GM21717 (cell line): ENCODE data around the gene CABP5.
"Not testable (repeated sequence)": the region's sequence is repeated elsewhere in the genome, so short reads cannot be mapped to it uniquely, and the experiment has no call there.

Experiments used
- ATAC-seq: cut with Tn5 transposase; IDR thresholded peaks from one replicate; pipeline ENCODE4 v1.9.1; 2021; ENCODE audit warnings: mild to moderate bottlenecking, moderate library complexity; ENCODE audit not compliant: unreplicated experiment

The CABP5 gene

DNA sequence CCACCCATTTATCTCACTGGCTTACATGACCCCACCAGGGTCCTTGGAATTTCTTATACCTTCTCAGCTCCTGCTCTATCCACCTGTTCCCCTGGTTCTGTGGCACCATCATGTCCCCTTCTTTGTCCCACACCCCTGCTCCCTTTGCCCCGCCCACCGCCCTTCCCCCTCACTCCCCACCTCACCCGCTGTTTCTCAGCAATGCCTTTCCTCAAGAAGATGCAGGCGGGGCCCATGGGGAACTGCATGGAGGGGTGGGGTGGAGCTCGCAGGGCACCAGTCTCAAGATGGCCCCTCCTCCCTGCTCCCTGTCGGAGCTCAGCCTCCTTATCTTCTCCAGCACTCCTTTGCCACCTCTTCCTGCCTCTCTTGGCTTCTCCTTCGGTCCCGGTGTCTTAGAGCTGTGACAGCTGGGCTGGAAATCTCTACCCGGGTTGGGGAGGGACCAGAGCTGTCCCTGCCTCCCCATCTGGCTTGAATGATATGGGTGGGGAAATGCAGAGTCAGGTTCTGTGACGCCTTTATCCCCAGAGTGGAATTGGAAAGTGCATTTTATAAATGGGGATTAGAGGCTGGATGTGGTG, at the start of gene CABP5:
CABP5 (minus strand) TSS at position 405 of the 584 bp plus-strand sequence; CDS start at position 248, 157 bp downstream.
- no peak for ATAC-seq

GRCh38 chr19:48091111-48091718, 47.3 kb upstream of the CABP5 start:
- not testable (repeated sequence) for ATAC-seq

- no peak for ATAC-seq
Observed at GRCh38 chr19:48090281-48090802, 46.5 kb upstream of the CABP5 start.

DNA sequence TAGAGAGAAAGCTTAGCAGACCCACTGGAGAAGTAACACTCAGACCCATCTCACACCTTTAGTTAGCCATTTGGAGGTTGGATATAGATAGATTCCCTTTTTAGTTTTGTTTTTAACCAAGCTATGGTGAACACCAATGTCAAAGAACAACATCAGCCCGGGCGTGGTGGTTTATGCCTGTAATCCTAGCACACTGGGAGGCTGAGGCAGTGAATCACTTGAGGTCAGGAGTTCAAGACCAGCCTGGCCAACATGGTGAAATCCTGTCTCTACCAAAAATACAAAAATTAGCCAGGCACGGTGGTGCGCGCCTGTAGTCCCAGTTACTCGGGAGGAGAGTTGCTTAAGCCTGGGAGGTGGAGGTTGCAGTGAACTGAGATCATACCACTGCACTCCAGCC, 45.1 kb upstream of the CABP5 start:
- not testable (repeated sequence) for ATAC-seq

DNA sequence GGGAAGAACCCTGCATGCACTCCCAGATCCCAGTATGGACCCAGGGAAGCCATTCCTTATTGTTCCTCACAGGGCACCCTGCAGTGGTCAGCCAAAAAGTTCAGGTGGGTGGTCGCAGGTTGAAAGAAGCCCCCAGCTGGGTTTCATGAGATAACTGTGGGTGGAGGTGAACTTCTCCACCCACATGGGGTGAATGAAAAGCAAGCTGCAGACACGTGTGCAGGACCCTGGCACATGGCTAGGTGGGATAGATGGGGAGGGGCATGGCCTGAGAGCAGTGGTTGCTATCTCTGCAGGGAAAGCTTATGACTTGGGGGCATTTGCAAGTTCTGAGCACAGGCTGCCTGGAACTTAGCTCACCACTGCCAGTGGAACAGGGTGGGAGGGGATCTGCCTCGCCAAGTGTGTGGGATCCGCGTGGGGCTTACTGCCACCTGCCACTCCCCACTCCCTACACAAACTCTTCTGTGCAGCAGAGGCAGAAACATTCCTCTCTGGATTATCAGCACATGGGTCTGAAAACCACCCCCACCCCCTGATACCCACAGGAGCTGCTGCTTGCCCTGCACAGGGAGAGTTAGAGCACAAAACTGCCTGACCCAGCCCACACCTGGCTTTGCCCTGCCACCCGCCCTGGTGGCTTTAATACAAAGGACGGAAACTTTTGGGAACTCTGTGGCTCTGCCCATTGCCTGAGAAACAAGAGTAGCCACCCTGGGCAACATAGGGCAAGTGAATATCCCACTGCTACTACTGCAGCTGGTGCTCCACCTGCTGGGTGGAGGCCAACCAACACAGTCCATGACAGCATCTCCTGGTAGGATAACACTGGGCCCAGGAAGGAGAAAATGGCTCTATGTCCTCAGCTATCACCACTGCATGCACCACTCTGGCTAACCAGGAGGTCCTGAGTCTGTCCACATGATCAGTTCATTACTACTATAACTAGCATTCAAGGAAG, 42.3 kb upstream of the CABP5 start:
- no peak for ATAC-seq

DNA sequence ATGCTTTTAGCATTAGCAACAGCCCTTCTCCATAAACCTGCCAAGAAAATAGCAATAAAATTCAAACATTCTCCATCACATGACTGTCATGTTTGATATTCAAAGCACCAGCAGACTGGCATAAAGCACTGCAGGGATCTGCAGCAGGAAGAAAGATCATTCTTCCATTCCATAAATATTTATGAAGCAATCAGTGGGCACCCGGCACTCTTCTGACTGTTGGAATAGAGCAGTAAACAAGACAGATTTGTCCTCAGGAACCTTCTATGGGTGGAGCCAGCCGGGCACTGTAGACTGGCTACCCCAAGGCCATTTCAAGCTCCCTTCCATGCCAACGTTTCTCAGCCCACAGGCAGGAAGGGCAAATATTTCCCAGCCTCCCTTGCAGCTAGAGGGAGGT, 41.2 kb upstream of the CABP5 start:
- ATAC-seq, result no peak

GRCh38 chr19:48081106-48081505, 37.2 kb upstream of the CABP5 start:
- no peak for ATAC-seq

- ATAC-seq, result not testable (repeated sequence)
Observed at GRCh38 chr19:48070177-48070769, 26.4 kb upstream of the CABP5 start.

- no peak for ATAC-seq
Observed at GRCh38 chr19:48069435-48069834, 25.6 kb upstream of the CABP5 start.

DNA sequence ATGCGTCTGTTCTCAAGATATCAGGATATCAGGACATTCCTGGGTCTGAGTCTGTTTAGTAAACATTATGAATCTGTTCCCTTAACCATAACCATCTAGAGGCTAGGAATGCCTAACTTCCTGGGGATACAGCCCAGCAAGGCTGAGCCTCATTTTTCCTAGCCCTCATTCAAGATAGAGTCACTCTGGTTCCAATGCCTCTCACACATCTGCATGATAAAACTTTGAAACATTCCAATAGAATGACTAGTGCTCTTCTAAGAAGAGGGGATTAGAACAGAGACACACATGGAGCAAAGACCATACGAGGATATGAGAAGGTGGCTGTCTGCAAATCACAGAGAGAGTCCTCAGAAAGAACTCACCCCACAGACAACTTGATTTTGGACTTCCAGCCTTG, 20.6 kb upstream of the CABP5 start:
- no peak for ATAC-seq

- no peak for ATAC-seq
Observed at GRCh38 chr19:48061401-48062344, 17.8 kb upstream of the CABP5 start.

GRCh38 chr19:48060381-48060780, 16.5 kb upstream of the CABP5 start:
- no peak for ATAC-seq

DNA sequence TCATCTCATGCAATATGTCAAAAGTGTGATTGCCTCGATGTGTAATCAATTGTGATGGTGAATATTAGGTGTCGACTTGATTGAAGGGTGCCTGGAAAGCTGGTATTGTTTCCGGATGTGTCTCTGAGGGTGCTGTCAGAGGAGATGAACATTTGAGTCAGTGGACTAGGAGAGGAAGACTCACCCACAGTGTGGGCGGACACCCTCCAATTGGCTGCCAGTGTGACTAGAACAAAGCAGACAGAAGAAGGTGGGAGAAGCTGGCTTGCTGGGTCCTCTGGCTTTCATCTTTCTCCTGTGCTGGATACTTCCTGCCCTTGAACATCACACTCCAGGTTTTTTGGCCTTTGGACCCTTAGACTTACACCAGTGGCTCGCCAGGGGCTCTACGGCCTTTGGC, 15.5 kb upstream of the CABP5 start:
- no peak for ATAC-seq

DNA sequence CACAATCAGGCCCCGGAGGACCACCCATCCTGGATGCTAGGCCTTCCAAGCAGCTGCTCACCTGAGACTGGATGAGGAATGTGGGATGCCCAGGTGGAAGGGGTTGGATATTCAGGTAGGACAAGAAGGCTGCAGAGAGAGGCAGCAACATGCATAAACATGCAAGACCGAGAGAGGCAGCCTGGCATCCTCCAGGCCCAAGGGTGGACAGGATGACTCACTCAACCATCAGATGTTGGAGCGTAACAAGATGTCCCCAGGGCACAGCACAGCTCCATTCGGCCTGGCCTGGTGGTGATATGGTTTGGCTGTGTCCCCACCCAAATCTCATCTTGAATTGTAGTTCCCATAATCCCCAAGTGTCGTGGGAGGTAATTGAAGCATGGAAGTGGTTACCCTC, 10.0 kb upstream of the CABP5 start:
- no peak for ATAC-seq

DNA sequence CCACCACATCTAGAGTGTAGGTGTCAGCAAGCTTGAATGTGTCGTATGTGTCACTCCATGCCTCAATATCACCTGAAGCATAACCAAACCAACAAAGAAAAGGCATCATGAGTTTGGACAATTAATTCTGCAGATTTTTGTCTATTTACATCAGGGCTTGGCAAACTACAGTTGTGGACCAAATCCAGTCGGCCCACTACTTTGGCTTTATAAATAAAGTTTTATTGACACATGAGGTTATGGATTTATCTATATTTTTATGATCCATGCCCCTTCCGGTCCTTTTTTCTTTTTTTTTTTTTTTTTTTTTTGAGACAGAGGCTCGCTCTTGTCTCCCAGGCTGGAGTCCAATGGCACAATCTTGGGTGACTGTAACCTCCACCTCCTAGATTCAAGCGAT, 9.2 kb upstream of the CABP5 start:
- no peak for ATAC-seq

GRCh38 chr19:48051335-48052033, 7.6 kb upstream of the CABP5 start:
- ATAC-seq, result no peak

GRCh38 chr19:48044561-48044960, 682 bp upstream of the CABP5 start:
- ATAC-seq, result no peak

DNA sequence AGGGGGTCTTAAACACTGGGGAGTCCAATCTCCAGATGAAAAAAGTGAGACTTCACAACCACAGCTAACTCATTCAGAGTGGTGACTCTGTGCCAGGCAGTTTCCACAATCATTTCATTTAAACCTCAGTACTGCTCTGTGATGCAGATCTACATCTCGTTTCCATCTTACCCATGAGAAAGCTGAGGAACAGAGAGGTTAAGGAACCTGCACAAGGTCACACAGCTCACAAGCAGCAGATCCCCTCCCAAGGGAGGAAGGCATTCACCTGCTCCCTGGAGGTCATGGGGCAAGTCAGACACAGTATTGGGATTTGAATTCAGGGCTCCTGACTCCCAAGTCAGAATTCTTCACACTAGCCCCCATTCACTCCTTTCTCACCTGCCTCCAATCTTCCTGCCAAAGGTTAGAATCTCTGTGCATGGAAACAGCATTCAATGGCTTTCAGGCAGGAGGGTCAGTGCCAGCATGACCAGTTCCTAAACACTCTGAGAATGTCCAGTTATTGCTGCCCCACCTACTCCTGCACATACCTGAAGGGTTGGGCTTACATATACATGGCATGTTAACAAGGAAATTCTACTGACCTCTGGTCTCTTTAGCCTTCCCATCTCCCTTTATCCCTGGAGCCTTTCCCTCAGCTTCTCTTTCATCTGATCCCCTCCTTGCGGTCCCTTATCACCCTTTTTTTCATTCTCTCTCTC, 1.9 kb downstream of the CABP5 start:
- no peak for ATAC-seq

- ATAC-seq, result no peak
Observed at GRCh38 chr19:48036765-48037164, 7.1 kb downstream of the CABP5 start.
